ENCODE results near the gene OR51S1.

DNA sequence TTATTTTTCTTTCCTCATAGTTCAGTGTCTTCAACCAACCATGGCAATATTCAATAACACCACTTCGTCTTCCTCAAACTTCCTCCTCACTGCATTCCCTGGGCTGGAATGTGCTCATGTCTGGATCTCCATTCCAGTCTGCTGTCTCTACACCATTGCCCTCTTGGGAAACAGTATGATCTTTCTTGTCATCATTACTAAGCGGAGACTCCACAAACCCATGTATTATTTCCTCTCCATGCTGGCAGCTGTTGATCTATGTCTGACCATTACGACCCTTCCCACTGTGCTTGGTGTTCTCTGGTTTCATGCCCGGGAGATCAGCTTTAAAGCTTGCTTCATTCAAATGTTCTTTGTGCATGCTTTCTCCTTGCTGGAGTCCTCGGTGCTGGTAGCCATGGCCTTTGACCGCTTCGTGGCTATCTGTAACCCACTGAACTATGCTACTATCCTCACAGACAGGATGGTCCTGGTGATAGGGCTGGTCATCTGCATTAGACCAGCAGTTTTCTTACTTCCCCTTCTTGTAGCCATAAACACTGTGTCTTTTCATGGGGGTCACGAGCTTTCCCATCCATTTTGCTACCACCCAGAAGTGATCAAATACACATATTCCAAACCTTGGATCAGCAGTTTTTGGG lies 33.0 kb upstream of the OR51S1 start, which contains the start of gene OR51T1:
- TF ChIP-seq CTCF (IDR thresholded peaks at IDR 0.05) (no peak), POLR2A (IDR thresholded peaks at IDR 0.05) (no peak)

Measured in lower leg skin (tissue), 3 donors.